GM12891 (cell line): Measurements from ENCODE around the gene UGT2B17.
"Not testable (repeated sequence)": the region's sequence is repeated elsewhere in the genome, so short reads cannot be mapped to it uniquely, and the experiment has no call there.

ENCODE experiments used
- DNase-seq: peaks from one replicate; pipeline ENCODE4 v3.0.0; 2011; ENCODE audit warnings: low spot score; ENCODE audit not compliant: insufficient read length
- FAIRE-seq: peaks from 2 replicates; lab custom pipeline; 2011; peaks lifted over from hg19 to GRCh38; lab: Jason Lieb, UNC
- PAX5 ChIP-seq: IDR thresholded peaks from 2 replicates; pipeline ENCODE4 v1.6.1; 2011; ENCODE audit warnings: low read length, moderate library complexity, mild to moderate bottlenecking; ENCODE audit not compliant: insufficient read depth, severe bottlenecking
- POLR2A ChIP-seq: IDR thresholded peaks from 2 replicates; pipeline ENCODE4 v1.6.1; 2011; ENCODE audit warnings: low read depth, low read length, control low read depth
- POLR2AphosphoS5 ChIP-seq: IDR thresholded peaks from 2 replicates; pipeline ENCODE4 v1.6.1; 2011; ENCODE audit warnings: low read depth, low read length, control low read depth
- POU2F2 ChIP-seq: IDR thresholded peaks from 2 replicates; pipeline ENCODE4 v1.6.1; 2011; ENCODE audit warnings: low read depth, mild to moderate bottlenecking, control low read depth, low read length, moderate library complexity
- SPI1 ChIP-seq: IDR thresholded peaks from 2 replicates; pipeline ENCODE4 v1.6.1; 2011; ENCODE audit warnings: low read depth, low read length, control low read depth
- TAF1 ChIP-seq: IDR thresholded peaks from 2 replicates; pipeline ENCODE4 v1.6.1; 2011; ENCODE audit warnings: low read depth, low read length, control low read depth

Gene UGT2B17

DNA sequence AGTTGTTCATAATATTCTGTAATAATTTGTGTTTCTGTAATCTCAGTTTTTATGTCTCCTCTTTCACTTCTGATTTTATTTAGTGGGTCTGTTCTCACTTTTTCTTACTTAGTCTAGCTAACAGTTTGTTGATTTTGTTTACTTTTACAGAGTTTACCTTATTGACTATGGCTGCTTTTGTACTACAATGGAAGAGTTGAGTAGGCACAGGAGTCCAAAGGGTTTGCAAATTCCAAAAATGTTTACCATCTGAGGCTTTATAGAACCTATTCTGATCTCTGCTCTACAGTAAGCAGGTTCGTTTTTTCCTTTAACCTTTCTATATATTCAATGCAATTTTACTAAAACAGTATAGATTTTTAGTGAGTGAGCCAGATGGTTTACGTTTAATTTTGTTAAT, 55.1 kb downstream of the UGT2B17 start:
- DNase-seq (no peak), FAIRE-seq (no peak)
- TF ChIP-seq PAX5 (no peak), POU2F2 (no peak), POLR2A (no peak), POLR2AphosphoS5 (no peak), TAF1 (no peak), SPI1 (no peak)

DNA sequence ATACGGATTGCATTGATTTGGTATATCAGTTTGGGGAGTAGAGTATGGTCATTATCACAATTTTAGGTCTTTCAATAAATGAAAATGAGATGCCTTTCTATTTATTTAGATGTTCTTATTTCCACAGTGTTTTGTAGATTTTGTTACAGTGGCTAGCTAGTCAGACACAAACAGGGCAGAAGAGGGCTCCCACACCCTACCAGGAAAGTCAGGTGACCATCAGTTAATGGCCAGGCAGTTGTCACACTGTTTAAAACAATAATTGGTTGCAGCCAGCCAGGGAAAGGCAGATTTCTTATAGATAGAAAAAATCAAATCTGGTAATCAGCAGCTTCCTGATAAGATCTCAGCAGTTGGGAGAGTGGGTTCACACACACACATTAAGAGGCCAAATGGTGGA, 57.2 kb downstream of the UGT2B17 start:
- FAIRE-seq (no peak), DNase-seq (no peak)
- TF ChIP-seq POU2F2 = no peak
- TF ChIP-seq TAF1 = no peak
- TF ChIP-seq PAX5 = no peak
- TF ChIP-seq SPI1 = no peak
- TF ChIP-seq POLR2A = no peak
- TF ChIP-seq POLR2AphosphoS5 = no peak

DNA sequence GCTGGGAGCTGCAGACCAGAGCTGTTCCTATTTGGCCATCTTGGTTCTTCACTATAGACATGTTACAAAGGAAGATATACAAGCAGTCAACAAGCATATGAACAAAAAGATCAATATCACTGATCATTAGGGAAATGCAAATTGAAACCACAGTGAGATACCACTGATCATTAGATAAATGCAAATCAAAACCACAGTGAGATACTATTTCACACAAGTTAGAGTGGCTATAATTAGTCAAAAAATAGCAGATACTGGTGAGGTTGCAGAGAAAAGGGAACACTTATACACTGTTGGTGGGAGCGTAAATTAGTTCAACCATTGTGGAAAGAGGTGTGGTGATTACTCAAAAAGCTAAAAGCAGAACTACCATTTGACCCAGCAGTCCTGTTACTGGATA, 70.7 kb downstream of the UGT2B17 start:
- DNase-seq = not testable (repeated sequence)
- FAIRE-seq = peak; percentile 66

DNA sequence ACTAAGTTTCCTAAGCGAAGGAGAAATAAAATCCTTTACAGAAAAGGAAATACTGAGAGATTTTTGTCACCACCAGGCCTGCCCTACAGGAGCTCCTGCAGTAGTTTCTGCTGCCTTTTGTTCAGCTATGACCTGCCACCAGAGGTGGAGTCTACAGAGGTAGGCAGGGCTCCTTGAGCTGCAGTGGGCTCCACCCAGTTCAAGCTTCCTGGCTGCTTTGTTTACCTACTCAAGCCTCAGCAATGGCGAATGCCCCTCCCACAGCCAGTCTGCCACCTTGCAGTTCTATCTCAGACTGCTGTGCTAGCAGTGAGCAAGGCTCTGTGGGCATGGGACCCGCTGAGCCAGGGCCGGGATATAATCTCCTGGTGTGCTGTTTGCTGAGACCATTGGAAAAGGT, 71.3 kb downstream of the UGT2B17 start:
- not testable (repeated sequence) for FAIRE-seq, DNase-seq

DNA sequence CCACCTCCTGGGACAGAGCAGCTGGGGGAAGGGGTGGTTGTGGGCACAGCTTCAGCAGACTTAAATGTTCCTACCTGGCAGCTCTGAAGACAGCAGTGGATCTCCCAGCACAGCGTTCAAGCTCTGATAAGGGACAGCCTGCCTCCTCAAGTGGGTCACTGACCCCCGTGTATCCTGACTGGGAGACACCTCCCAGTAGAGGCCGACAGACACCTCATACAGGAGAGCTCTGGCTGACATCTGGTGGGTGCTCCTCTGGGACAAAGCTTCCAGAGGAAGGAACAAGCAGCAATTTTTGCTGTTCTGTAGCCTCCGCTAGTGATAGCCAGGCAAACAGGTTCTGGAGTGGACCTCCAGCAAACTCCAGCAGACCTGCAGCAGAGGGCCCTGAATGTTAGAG, 72.7 kb downstream of the UGT2B17 start:
- FAIRE-seq, DNase-seq: not testable (repeated sequence)

DNA sequence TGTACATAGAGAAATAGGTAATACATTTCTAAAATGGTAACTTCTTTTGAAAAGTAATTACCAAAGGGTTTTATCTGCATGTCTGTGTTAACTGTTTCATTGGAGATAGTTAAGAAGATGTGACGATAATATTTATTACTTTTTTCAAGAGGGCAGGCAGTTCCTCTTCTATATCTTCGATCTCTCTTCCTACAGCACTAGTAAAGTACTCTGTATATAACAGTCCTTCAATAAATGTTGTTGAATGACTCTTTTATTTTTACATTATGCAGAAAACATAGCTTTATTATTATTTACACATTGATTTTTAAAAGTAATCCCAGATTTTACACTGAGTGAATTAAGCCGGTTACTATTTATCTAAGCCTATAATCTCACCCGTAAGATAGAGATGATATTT, 77.1 kb downstream of the UGT2B17 start:
- FAIRE-seq = no peak
- no peak for DNase-seq
- no peak for TF ChIP-seq POLR2A
- no peak for TF ChIP-seq SPI1

DNA sequence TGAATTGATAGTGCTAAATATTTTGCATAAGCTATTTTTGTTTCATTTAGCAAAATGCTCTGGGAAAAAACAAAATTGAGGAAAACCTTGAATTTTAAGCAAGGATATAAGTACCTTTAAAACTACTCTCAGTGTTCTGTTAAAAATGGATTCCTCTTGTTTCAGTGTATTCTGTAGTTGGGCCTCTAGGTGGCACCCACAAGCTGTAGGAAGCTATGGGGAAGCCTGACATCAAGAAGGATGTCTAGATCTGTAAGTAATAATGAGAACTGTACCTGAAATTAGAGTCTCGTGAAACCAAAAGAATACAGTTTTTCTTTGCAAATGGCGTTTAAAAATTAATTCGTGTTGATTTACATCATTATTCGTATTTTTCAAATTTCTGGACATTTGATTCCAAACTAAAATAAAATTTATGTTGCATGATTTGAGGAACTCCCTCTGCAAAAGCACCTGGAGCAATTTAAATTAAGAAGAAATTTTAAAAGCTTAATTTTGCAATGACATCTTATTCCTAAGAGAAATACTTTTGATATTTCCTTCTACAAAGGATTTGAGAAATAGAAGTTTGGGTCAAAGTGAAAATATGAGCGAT, 77.6 kb downstream of the UGT2B17 start:
- FAIRE-seq (peak; percentile 83), DNase-seq (peak; percentile 5)
- TF ChIP-seq PAX5 (no peak), POLR2A (no peak), SPI1 (0 out of 2 replicates have a peak, but pooled peaks have one; percentile 19), POU2F2 (no peak)

DNA sequence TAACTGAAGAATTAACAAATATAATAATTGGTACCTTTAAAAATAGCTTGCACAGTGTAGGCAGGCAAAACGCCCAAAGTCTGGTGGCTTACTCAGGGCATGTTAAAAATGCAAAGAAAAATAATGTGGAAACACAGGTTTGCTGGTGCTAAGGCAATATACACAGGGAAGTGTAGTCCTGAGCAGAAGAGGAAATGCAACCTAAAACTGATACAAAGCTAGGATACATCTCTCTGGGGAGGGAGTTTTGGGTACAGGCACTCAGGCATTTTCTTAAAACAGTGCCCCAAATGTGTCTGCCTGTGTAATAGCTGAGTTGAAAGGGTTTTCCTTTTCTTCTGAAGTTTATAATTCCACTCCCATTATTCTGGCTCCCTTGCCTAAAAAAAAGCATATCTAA, 81.4 kb downstream of the UGT2B17 start:
- no peak for DNase-seq
- no peak for FAIRE-seq
- TF ChIP-seq POLR2AphosphoS5 (no peak), POLR2A (no peak), SPI1 (peak; percentile 44; the same call in 1 of the 2 replicates), PAX5 (no peak), POU2F2 (no peak), TAF1 (no peak)

DNA sequence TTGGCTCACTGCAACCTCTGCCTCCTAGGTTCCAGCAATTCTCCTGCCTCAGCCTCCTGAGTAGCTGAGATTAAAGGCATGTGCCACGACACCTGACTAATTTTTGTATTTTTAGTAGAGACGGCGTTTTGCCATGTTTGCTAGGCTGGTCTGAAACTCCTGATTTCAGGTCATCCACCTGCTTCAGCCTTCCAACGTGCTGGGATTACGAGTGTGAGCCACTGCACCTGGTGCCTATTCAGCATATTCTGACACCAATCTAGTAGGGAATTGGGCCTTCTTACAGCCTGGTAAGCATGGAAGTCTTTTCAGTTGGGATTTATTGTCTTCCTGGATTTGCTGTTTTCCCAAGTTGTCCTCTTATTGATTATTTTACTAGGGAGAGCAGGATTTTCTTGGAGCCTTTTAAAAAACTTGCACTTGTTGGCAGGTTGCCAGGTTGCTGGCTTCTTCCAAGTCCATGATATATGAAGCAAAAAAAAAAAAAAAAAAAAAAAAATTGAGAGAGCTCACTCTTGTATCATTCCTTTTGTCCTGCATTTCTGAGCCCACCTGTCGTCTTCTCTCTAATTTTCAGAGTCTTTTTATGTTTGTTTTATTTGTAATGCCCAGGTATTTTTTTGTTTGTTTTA, 85.2 kb downstream of the UGT2B17 start:
- DNase-seq = no peak
- TF ChIP-seq POU2F2 (no peak), POLR2A (no peak), SPI1 (no peak), TAF1 (no peak), PAX5 (no peak), POLR2AphosphoS5 (no peak)
- no peak for FAIRE-seq

DNA sequence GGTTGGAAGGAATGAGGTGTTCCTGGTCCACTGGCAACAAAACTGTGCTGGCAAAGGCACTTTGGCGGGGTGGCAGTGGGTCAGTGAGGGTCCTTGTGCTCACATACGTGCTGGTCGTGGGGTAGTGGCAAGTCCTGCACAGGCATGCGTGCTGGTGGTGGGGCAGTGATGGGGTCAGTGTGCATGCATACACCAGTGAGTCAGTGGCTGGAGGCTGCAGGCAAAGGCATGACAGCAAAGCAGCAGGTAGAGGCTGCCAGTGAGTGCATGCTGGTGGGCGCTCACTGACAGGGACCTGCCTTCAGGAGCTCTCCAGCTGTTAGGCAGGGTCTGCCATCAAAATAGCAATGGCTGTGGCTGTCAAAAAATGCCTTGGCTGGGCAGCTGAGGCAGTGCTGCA, 86.8 kb downstream of the UGT2B17 start:
- FAIRE-seq = no peak
- DNase-seq = no peak
- TF ChIP-seq POLR2AphosphoS5 (no peak), POU2F2 (no peak), POLR2A (no peak), SPI1 (no peak), TAF1 (no peak), PAX5 (no peak)
